GM23338 (cell line): ENCODE measurements around the gene TBX2. TPM values are rescaled to one million over a fixed set of nuclear protein-coding genes. Genes with fewer than 3 reads are reported as not detected.

Experiments used
- ATAC-seq: fragments of 200-7000 bp; cut with Tn5 transposase; 3 replicates; pipeline ENCODE4 v1.9.1; 2020
- DNase-seq: peaks from one replicate; pipeline ENCODE4 v3.0.0-alpha.2; 2015; ENCODE audit warnings: low spot score
- H2AFZ ChIP-seq: fragments of 200-600 bp; sonication (generic); 2 replicates; pipeline ENCODE4 v1.8.0; 2016; ENCODE audit warnings: antibody characterized with exemption, mild to moderate bottlenecking, moderate library complexity
- H3F3A ChIP-seq: fragments of 200-600 bp; sonication (generic); replicated peaks from 2 replicates; pipeline ENCODE4 v1.8.0; 2017; ENCODE audit warnings: antibody characterized with exemption, mixed run types, low read depth
- H3K27ac ChIP-seq: fragments of 200-600 bp; sonication (generic); 2 replicates; pipeline ENCODE4 v1.6.1; 2016; ENCODE audit warnings: low read depth
- H3K27me3 ChIP-seq: fragments of 200-600 bp; sonication (generic); 2 replicates; pipeline ENCODE4 v1.8.0; 2016; ENCODE audit warnings: mild to moderate bottlenecking, mixed run types, moderate library complexity; ENCODE audit not compliant: insufficient read depth
- H3K36me3 ChIP-seq: fragments of 200-600 bp; sonication (generic); 2 replicates; pipeline ENCODE4 v1.8.0; 2016; ENCODE audit warnings: mild to moderate bottlenecking; ENCODE audit not compliant: insufficient read depth
- H3K4me1 ChIP-seq: fragments of 200-600 bp; sonication (generic); 2 replicates; pipeline ENCODE4 v1.8.0; 2016; ENCODE audit warnings: mild to moderate bottlenecking, moderate library complexity; ENCODE audit not compliant: insufficient read depth
- H3K4me2 ChIP-seq: fragments of 200-600 bp; sonication (generic); 2 replicates; pipeline ENCODE4 v1.7.1; 2017; ENCODE audit warnings: mixed run types
- H3K4me3 ChIP-seq: fragments of 200-600 bp; sonication (generic); 2 replicates; pipeline ENCODE4 v1.6.1; 2016; ENCODE audit warnings: mixed run types
- H3K79me2 ChIP-seq: fragments of 200-600 bp; sonication (generic); replicated peaks from 2 replicates; pipeline ENCODE4 v1.8.0; 2017; ENCODE audit warnings: mild to moderate bottlenecking; ENCODE audit not compliant: insufficient read depth
- H3K9me2 ChIP-seq: fragments of 200-600 bp; sonication (generic); 2 replicates; pipeline ENCODE4 v1.8.0; 2017; ENCODE audit not compliant: insufficient read depth
- H4K20me1 ChIP-seq: fragments of 200-600 bp; sonication (generic); replicated peaks from 2 replicates; pipeline ENCODE4 v1.8.0; 2017; ENCODE audit warnings: mild to moderate bottlenecking; ENCODE audit not compliant: insufficient read depth
- H3K27ac Mint-ChIP-seq: 2 replicates; pipeline ENCODE4 v1.8.0; 2020; ENCODE audit warnings: inconsistent platforms, mild to moderate bottlenecking, moderate library complexity, mixed read lengths
- H3K27me3 Mint-ChIP-seq: 3 replicates; pipeline ENCODE4 v1.8.0; 2022; ENCODE audit warnings: low read depth, mild to moderate bottlenecking, moderate library complexity, mixed read lengths, inconsistent platforms; ENCODE audit not compliant: insufficient read depth, poor library complexity
- H3K36me3 Mint-ChIP-seq: 3 replicates; pipeline ENCODE4 v1.8.0; 2021; ENCODE audit warnings: low read depth, mild to moderate bottlenecking, inconsistent platforms, moderate library complexity, mixed read lengths
- H3K4me1 Mint-ChIP-seq: 3 replicates; pipeline ENCODE4 v1.8.0; 2020; ENCODE audit warnings: mild to moderate bottlenecking, inconsistent platforms, mixed read lengths
- H3K4me3 Mint-ChIP-seq: 3 replicates; pipeline ENCODE4 v1.8.0; 2021; ENCODE audit warnings: moderate library complexity, mild to moderate bottlenecking, inconsistent platforms, mixed read lengths
- H3K9me3 Mint-ChIP-seq: 3 replicates; pipeline ENCODE4 v1.8.0; 2020; ENCODE audit warnings: moderate library complexity, mild to moderate bottlenecking, inconsistent platforms, mixed read lengths
- CREB1 ChIP-seq: fragments of 250-450 bp; sonication (Bioruptor Pico); IDR thresholded peaks from 2 replicates; pipeline ENCODE4 v1.5.0; 2020; ENCODE audit warnings: low read depth, mild to moderate bottlenecking, moderate library complexity
- CTCF ChIP-seq, 2 experiments: fragments of 200-600 bp in 1 of 2; sonication (generic) in 1 of 2; conservative IDR thresholded peaks; 2 replicates each; pipeline versions ENCODE4 v1.5.1 to v1.6.1; 2016 to 2017; ENCODE audit warnings: antibody characterized with exemption in 2 of 2, low read depth in 2 of 2, mild to moderate bottlenecking in 2 of 2, moderate library complexity in 1 of 2
- ETS1 ChIP-seq: IDR thresholded peaks from 2 replicates; pipeline ENCODE4 v1.6.1; 2016; ENCODE audit warnings: antibody characterized with exemption
- EZH2 ChIP-seq: fragments of 200-600 bp; sonication (generic); IDR thresholded peaks from one replicate; pipeline ENCODE4 v1.8.0; 2017; ENCODE audit warnings: antibody characterized with exemption, mild to moderate bottlenecking, low read depth; ENCODE audit not compliant: unreplicated experiment
- EZH2phosphoT487 ChIP-seq: fragments of 200-600 bp; sonication (generic); IDR thresholded peaks from one replicate; pipeline ENCODE4 v1.8.1; 2018; ENCODE audit warnings: antibody characterized with exemption; ENCODE audit not compliant: unreplicated experiment
- JUNB ChIP-seq: IDR thresholded peaks from one replicate; pipeline ENCODE4 v1.6.1; 2016; ENCODE audit warnings: antibody characterized with exemption; ENCODE audit not compliant: unreplicated experiment
- NANOG ChIP-seq: IDR thresholded peaks from 2 replicates; pipeline ENCODE4 v1.6.1; 2016; ENCODE audit warnings: antibody characterized with exemption, borderline replicate concordance
- POLR2AphosphoS5 ChIP-seq: IDR thresholded peaks from 2 replicates; pipeline ENCODE4 v1.6.1; 2016; ENCODE audit warnings: antibody characterized with exemption, low read depth
- REST ChIP-seq: IDR thresholded peaks from one replicate; pipeline ENCODE4 v1.6.1; 2018; ENCODE audit warnings: antibody characterized with exemption; ENCODE audit not compliant: unreplicated experiment
- STAT1 ChIP-seq: IDR thresholded peaks from one replicate; pipeline ENCODE4 v1.6.1; 2016; ENCODE audit warnings: antibody characterized with exemption; ENCODE audit not compliant: unreplicated experiment
- ZNF114 ChIP-seq: fragments of 250-450 bp; sonication (Bioruptor Pico); IDR thresholded peaks from 2 replicates; pipeline ENCODE4 v1.5.0; 2020; ENCODE audit warnings: mild to moderate bottlenecking, moderate library complexity
- ZNF331 ChIP-seq: fragments of 250-450 bp; sonication (Bioruptor Pico); IDR thresholded peaks from 2 replicates; pipeline ENCODE4 v1.5.0; 2020; ENCODE audit warnings: low read depth, mild to moderate bottlenecking, moderate library complexity
- ZNF462 ChIP-seq: fragments of 250-450 bp; sonication (Bioruptor Pico); IDR thresholded peaks from 2 replicates; pipeline ENCODE4 v1.5.0; 2020; ENCODE audit warnings: mild to moderate bottlenecking, moderate library complexity
- polyA plus RNA-seq: library from polyadenylated mRNA; unstranded; fragments of >200 nt; fragmentation: Nextera tagmentation; extraction: Ambion mirVana; gene quantifications from 2 replicates; pipeline ENCODE4 v1.2.1, GENCODE V29; 2016
- total RNA-seq: library from RNA; depleted of rRNA; stranded (reverse); fragments of >200 nt; shearing (Covaris generic); gene quantifications from 2 replicates; pipeline ENCODE4 v1.2.3, GENCODE V29; 2014

TBX2 gene
- total and polyA plus RNA-seq, 2 experiments from 2014 or later: not detected

DNA sequence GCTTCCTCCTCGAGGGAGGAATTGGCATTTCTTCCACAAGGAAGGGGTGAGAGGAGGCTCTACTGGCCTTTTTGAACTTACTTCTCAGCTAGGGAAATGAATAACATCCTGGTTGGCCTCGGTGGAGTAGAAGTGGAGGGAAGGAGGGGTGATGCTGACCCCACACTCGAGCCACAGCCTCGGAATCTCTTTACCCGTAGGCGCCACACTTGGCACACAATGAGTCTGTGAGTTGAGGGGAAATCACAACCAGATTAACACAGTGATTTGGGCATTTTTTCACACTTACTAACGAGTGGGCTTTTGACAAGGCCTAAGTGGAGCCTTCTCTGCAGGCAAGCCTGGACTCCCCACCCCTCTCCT is 47.3 kb upstream of the TBX2 start:
- Histone ChIP-seq H4K20me1 (no peaks in the 10 kb centered on the region), H3K4me3 (no peak overlapping the region), H3K9me2 (no peaks in the 10 kb centered on the region), H2AFZ (no peak overlapping the region), H3K4me2 (no peak overlapping the region), H3K36me3 (no peaks in the 10 kb centered on the region), H3K27ac (no peak overlapping the region), H3F3A (no peaks in the 10 kb centered on the region), H3K79me2 (no peaks in the 10 kb centered on the region), H3K27me3 (no peaks in the 10 kb centered on the region), H3K4me1 (no peaks in the 10 kb centered on the region)
- H3K27me3 Mint-ChIP-seq: peaks cover 6% of the 10 kb centered on the region
- no peaks in the 10 kb centered on the region for H3K9me3 Mint-ChIP-seq
- H3K36me3 Mint-ChIP-seq: no peaks in the 10 kb centered on the region
- TF ChIP-seq EZH2 (no peak), ETS1 (no peak), ZNF114 (no peak), JUNB (no peak), REST (no peak), STAT1 (no peak), CTCF (conservative IDR thresholded peaks at IDR 0.05; ENCODE audit: low read depth in 2 of 2) (no peak), EZH2phosphoT487 (no peak), NANOG (no peak), POLR2AphosphoS5 (no peak), ZNF331 (CRISPR knock-in tag) (no peak), CREB1 (no peak), ZNF462 (CRISPR knock-in tag) (no peak)
- H3K27ac Mint-ChIP-seq: no peak overlapping the region; the same call in 1 of the 2 replicates
- H3K4me1 Mint-ChIP-seq: peaks cover 16% of the 10 kb centered on the region
- no peak overlapping the region for H3K4me3 Mint-ChIP-seq
- no peak for DNase-seq
- ATAC-seq: no peak
